ENCODE results near the gene DAPK1. TPM values are rescaled to one million over a fixed set of nuclear protein-coding genes. Genes with fewer than 3 reads are reported as not detected.

Gene DAPK1
- total RNA-seq, 1 donor from 2014 or later, result 35.1 TPM

GRCh38 chr9:87533271-87533670 lies 35.6 kb downstream of the DAPK1 start:
- Mint-ChIP-seq H3K9me3 (ENCODE audit: unreplicated experiment) (no peaks in the 10 kb centered on the region), H3K4me1 (ENCODE audit: low read depth, unreplicated experiment) (peaks cover 8% of the 10 kb centered on the region), H3K27ac (ENCODE audit: unreplicated experiment) (no peak overlapping the region), H3K4me3 (ENCODE audit: unreplicated experiment) (no peak overlapping the region), H3K27me3 (ENCODE audit: low read depth, unreplicated experiment) (no peaks in the 10 kb centered on the region), H3K36me3 (ENCODE audit: low read depth, unreplicated experiment) (no peaks in the 10 kb centered on the region)
- Histone ChIP-seq H3K9ac (ENCODE audit: low read length) (no peak overlapping the region), H3K36me3 (ENCODE audit: insufficient read depth, low read length) (no peaks in the 10 kb centered on the region), H3K27ac (ENCODE audit: low read depth, low read length) (no peak overlapping the region), H3K4me3 (ENCODE audit: insufficient read depth, low read depth, low read length) (no peak overlapping the region), H3K27me3 (ENCODE audit: insufficient read depth, low read length) (no peaks in the 10 kb centered on the region), H3K9me3 (ENCODE audit: insufficient read depth, low read depth, low read length) (no peaks in the 10 kb centered on the region), H3K4me1 (ENCODE audit: insufficient read depth, low read length) (no peaks in the 10 kb centered on the region), H4K20me1 (ENCODE audit: insufficient read depth, low read length) (peaks cover 3% of the 10 kb centered on the region), H3K79me2 (ENCODE audit: insufficient read depth, low read length) (peaks cover 4% of the 10 kb centered on the region), H2AFZ (ENCODE audit: low read depth, low read length) (no peak overlapping the region), H3K4me2 (ENCODE audit: low read length) (no peak overlapping the region)
- no peak for TF ChIP-seq EZH2 (IDR thresholded peaks at IDR 0.05; ENCODE audit: insufficient read depth, low read length)
- TF ChIP-seq, protein P1, sequence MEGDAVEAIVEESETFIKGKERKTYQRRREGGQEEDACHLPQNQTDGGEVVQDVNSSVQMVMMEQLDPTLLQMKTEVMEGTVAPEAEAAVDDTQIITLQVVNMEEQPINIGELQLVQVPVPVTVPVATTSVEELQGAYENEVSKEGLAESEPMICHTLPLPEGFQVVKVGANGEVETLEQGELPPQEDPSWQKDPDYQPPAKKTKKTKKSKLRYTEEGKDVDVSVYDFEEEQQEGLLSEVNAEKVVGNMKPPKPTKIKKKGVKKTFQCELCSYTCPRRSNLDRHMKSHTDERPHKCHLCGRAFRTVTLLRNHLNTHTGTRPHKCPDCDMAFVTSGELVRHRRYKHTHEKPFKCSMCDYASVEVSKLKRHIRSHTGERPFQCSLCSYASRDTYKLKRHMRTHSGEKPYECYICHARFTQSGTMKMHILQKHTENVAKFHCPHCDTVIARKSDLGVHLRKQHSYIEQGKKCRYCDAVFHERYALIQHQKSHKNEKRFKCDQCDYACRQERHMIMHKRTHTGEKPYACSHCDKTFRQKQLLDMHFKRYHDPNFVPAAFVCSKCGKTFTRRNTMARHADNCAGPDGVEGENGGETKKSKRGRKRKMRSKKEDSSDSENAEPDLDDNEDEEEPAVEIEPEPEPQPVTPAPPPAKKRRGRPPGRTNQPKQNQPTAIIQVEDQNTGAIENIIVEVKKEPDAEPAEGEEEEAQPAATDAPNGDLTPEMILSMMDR (IDR thresholded peaks at IDR 0.05; ENCODE audit: insufficient read depth, low read depth, low read length), result no peak
- DNase-seq (ENCODE audit: low read depth) (no peak), FAIRE-seq (no peak)

GRCh38 chr9:87534036-87534435 lies 36.4 kb downstream of the DAPK1 start:
- Mint-ChIP-seq H3K27me3 (ENCODE audit: low read depth, unreplicated experiment) (no peaks in the 10 kb centered on the region), H3K9me3 (ENCODE audit: unreplicated experiment) (no peaks in the 10 kb centered on the region), H3K4me1 (ENCODE audit: low read depth, unreplicated experiment) (peaks cover 8% of the 10 kb centered on the region), H3K4me3 (ENCODE audit: unreplicated experiment) (no peak overlapping the region), H3K27ac (ENCODE audit: unreplicated experiment) (no peak overlapping the region), H3K36me3 (ENCODE audit: low read depth, unreplicated experiment) (no peaks in the 10 kb centered on the region)
- H3K4me2 ChIP-seq (ENCODE audit: low read length), result no peak overlapping the region
- peaks cover 4% of the 10 kb centered on the region for H3K79me2 ChIP-seq (ENCODE audit: insufficient read depth, low read length)
- H4K20me1 ChIP-seq (ENCODE audit: insufficient read depth, low read length), result peaks cover 3% of the 10 kb centered on the region
- DNase-seq (ENCODE audit: low read depth), result no peak
- H3K36me3 ChIP-seq (ENCODE audit: insufficient read depth, low read length), result no peaks in the 10 kb centered on the region
- no peak overlapping the region for H2AFZ ChIP-seq (ENCODE audit: low read depth, low read length)
- TF ChIP-seq, protein P1 (IDR thresholded peaks at IDR 0.05; ENCODE audit: insufficient read depth, low read depth, low read length), result no peak
- no peak for TF ChIP-seq EZH2 (IDR thresholded peaks at IDR 0.05; ENCODE audit: insufficient read depth, low read length)
- no peak overlapping the region for H3K27ac ChIP-seq (ENCODE audit: low read depth, low read length)
- H3K4me1 ChIP-seq (ENCODE audit: insufficient read depth, low read length), result no peaks in the 10 kb centered on the region
- no peak overlapping the region for H3K9ac ChIP-seq (ENCODE audit: low read length)
- FAIRE-seq, result no peak
- no peak overlapping the region for H3K4me3 ChIP-seq (ENCODE audit: insufficient read depth, low read depth, low read length)
- no peaks in the 10 kb centered on the region for H3K27me3 ChIP-seq (ENCODE audit: insufficient read depth, low read length)
- no peaks in the 10 kb centered on the region for H3K9me3 ChIP-seq (ENCODE audit: insufficient read depth, low read depth, low read length)

DNA sequence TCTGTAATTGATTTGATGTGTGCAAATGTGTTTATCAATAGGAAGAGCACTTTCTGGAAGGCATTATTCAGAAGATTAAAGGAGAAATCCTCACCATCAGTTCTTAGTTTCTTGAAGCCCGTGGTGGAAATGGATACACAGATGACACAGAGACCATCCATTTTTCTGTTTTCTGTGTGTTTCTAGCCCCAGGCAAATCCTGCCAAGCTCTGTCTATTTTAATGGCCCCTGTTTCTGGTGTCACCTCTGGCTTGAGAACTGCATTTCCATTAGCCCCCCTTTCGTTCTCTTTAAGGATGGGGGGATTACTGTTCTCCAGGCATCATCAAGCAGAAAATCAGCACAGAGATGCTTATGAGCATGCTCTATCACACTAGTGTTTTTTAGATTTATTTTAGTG lies 37.3 kb downstream of the DAPK1 start:
- no peak for TF ChIP-seq EZH2 (IDR thresholded peaks at IDR 0.05; ENCODE audit: insufficient read depth, low read length)
- TF ChIP-seq, protein P1 (IDR thresholded peaks at IDR 0.05; ENCODE audit: insufficient read depth, low read depth, low read length), result no peak
- H3K27me3 Mint-ChIP-seq (ENCODE audit: low read depth, unreplicated experiment), result no peaks in the 10 kb centered on the region
- H3K36me3 ChIP-seq (ENCODE audit: insufficient read depth, low read length), result no peaks in the 10 kb centered on the region
- H3K4me3 Mint-ChIP-seq (ENCODE audit: unreplicated experiment), result no peak overlapping the region
- peaks cover 8% of the 10 kb centered on the region for H3K4me1 Mint-ChIP-seq (ENCODE audit: low read depth, unreplicated experiment)
- no peak overlapping the region for H3K4me3 ChIP-seq (ENCODE audit: insufficient read depth, low read depth, low read length)
- FAIRE-seq (no peak), DNase-seq (ENCODE audit: low read depth) (no peak)
- H3K9me3 ChIP-seq (ENCODE audit: insufficient read depth, low read depth, low read length), result no peaks in the 10 kb centered on the region
- H3K4me2 ChIP-seq (ENCODE audit: low read length), result no peak overlapping the region
- peaks cover 4% of the 10 kb centered on the region for H3K79me2 ChIP-seq (ENCODE audit: insufficient read depth, low read length)
- H3K27ac Mint-ChIP-seq (ENCODE audit: unreplicated experiment), result no peak overlapping the region
- H3K4me1 ChIP-seq (ENCODE audit: insufficient read depth, low read length), result no peaks in the 10 kb centered on the region
- H4K20me1 ChIP-seq (ENCODE audit: insufficient read depth, low read length), result no peaks in the 10 kb centered on the region
- H3K27ac ChIP-seq (ENCODE audit: low read depth, low read length), result no peak overlapping the region
- H3K27me3 ChIP-seq (ENCODE audit: insufficient read depth, low read length), result no peaks in the 10 kb centered on the region
- H3K9ac ChIP-seq (ENCODE audit: low read length), result no peak overlapping the region
- H3K9me3 Mint-ChIP-seq (ENCODE audit: unreplicated experiment), result no peaks in the 10 kb centered on the region
- H3K36me3 Mint-ChIP-seq (ENCODE audit: low read depth, unreplicated experiment), result no peaks in the 10 kb centered on the region
- no peak overlapping the region for H2AFZ ChIP-seq (ENCODE audit: low read depth, low read length)
